Osteoblast (primary cell): ENCODE data around the gene HIRA. TPM values are rescaled to one million over a fixed set of nuclear protein-coding genes. Genes with fewer than 3 reads are reported as not detected.

Experiments used
- DNase-seq: peaks from one replicate; pipeline ENCODE4 v3.0.0; 2011; ENCODE audit warnings: low spot score, mixed read lengths; ENCODE audit not compliant: insufficient read length; ENCODE audit errors: missing footprints
- H2AFZ ChIP-seq: 2 replicates; pipeline ENCODE4 v1.6.0; 2011; ENCODE audit warnings: mild to moderate bottlenecking, low read length
- H3K27ac ChIP-seq: 2 replicates; pipeline ENCODE4 v1.5.1; 2011; ENCODE audit warnings: mild to moderate bottlenecking, low read depth, low read length, moderate library complexity
- H3K27me3 ChIP-seq: 2 replicates; pipeline ENCODE4 v1.6.0; 2012; ENCODE audit warnings: mild to moderate bottlenecking, control low read depth, inconsistent platforms, low read length, moderate library complexity; ENCODE audit not compliant: insufficient read depth
- H3K36me3 ChIP-seq: 2 replicates; pipeline ENCODE4 v1.5.1; 2011; ENCODE audit warnings: mild to moderate bottlenecking, low read length, control low read depth, moderate library complexity; ENCODE audit not compliant: insufficient read depth
- H3K4me1 ChIP-seq: 2 replicates; pipeline ENCODE4 v1.5.1; 2011; ENCODE audit warnings: mild to moderate bottlenecking, low read length, control low read depth, moderate library complexity; ENCODE audit not compliant: insufficient read depth
- H3K4me2 ChIP-seq: 2 replicates; pipeline ENCODE4 v1.6.0; 2011; ENCODE audit warnings: mild to moderate bottlenecking, low read length; ENCODE audit not compliant: insufficient read depth
- H3K4me3 ChIP-seq: fragments of 200-600 bp; sonication (generic); 3 replicates; pipeline ENCODE4 v1.5.1; 2012; ENCODE audit warnings: mild to moderate bottlenecking, low read length, inconsistent platforms; ENCODE audit not compliant: insufficient read depth
- H3K79me2 ChIP-seq: 2 replicates; pipeline ENCODE4 v1.6.0; 2012; ENCODE audit warnings: mild to moderate bottlenecking, low read length, control low read depth, inconsistent platforms; ENCODE audit not compliant: insufficient read depth
- H3K9me3 ChIP-seq: 2 replicates; pipeline ENCODE4 v1.5.1; 2011; ENCODE audit warnings: low read depth, low read length, control low read depth
- H4K20me1 ChIP-seq: 2 replicates; pipeline ENCODE4 v1.6.0; 2012; ENCODE audit warnings: mild to moderate bottlenecking, low read length, control low read depth; ENCODE audit not compliant: insufficient read depth
- total RNA-seq: library from RNA; depleted of rRNA; stranded (reverse); fragments of >200 nt; gene quantifications from 2 replicates; pipeline ENCODE4 v1.2.3, GENCODE V29; 2012
- TF ChIP-seq, protein P1 (sequence below): IDR thresholded peaks from 2 replicates; pipeline ENCODE4 v1.5.1; 2011; ENCODE audit warnings: mild to moderate bottlenecking, low read depth, low read length, moderate library complexity; ENCODE audit errors: extremely low read depth

HIRA gene
- total RNA-seq, 1 donor, result 22.1 TPM

DNA sequence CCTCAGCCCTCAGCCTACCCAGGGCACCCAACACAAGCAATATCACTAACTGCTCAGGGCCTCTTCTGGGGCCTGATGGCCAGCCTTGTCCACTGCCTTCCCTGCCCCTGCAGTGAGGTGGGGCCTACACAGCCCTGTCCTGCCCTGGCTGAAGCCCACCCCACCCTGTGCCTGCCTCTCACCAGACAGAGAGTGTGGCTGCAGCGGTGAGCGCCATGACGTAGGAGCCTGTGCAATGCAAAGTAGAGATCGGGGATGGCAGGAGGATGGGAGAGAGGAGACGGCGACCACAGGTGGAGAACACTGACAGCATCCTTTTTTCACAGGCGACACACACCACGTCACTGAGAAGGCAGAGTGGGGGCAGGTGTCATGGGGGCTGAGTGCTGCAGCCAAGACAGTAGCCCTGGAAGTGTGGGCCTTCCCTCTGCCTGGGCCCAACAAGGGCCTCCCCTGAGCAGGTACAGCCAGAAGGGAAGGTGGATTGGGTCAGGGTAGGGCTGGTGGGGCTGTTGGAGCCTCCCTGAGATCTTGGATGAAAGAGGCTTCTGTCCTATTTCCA lies 74.7 kb downstream of the HIRA start:
- Histone ChIP-seq H2AFZ (no peak overlapping the region), H3K27ac (no peak overlapping the region), H3K79me2 (no peaks in the 10 kb centered on the region), H3K4me3 (no peak overlapping the region), H3K9me3 (no peaks in the 10 kb centered on the region), H3K27me3 (no peaks in the 10 kb centered on the region), H4K20me1 (no peaks in the 10 kb centered on the region), H3K36me3 (peaks cover 85% of the 10 kb centered on the region), H3K4me1 (no peaks in the 10 kb centered on the region), H3K4me2 (no peak overlapping the region)
- TF ChIP-seq, protein P1, sequence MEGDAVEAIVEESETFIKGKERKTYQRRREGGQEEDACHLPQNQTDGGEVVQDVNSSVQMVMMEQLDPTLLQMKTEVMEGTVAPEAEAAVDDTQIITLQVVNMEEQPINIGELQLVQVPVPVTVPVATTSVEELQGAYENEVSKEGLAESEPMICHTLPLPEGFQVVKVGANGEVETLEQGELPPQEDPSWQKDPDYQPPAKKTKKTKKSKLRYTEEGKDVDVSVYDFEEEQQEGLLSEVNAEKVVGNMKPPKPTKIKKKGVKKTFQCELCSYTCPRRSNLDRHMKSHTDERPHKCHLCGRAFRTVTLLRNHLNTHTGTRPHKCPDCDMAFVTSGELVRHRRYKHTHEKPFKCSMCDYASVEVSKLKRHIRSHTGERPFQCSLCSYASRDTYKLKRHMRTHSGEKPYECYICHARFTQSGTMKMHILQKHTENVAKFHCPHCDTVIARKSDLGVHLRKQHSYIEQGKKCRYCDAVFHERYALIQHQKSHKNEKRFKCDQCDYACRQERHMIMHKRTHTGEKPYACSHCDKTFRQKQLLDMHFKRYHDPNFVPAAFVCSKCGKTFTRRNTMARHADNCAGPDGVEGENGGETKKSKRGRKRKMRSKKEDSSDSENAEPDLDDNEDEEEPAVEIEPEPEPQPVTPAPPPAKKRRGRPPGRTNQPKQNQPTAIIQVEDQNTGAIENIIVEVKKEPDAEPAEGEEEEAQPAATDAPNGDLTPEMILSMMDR, result no peak
- DNase-seq, result no peak

DNA sequence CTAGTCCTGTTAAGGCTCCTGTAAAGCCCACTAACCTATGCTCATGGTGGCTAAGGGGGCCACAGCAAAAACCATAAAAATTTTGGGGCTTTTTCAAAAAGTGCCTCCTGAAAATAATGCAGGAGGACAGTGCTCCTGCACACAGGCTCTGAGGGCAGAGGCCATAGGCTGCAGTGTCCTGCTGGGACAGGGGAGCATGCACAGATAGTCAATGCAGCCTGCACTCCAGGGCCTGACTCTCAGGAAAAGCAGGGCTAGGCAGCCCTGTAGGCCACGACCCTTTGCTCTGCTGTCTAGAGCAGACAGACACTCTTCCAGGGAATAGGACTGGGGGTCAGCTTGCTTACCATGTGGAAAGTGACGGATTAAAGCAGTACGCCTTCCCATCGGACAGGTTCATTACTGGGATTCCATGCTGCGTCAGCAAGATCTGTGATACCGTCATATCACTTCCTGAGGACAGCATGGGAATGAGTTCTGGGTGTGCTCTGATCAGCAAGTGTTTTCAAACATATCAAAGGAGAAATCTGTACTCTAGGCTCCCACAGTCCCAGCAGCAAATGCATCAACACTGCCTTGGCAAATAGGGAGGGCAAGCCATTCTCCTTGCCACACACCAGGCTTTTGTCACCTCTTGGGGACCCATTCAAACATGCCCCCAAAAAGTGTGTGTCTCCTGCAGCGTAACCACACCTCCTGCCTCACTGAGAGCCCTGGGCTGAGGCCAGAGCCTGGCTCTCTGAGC lies 75.9 kb downstream of the HIRA start:
- no peak for DNase-seq
- Histone ChIP-seq H3K4me3 (no peak overlapping the region), H3K27ac (no peak overlapping the region), H3K4me1 (no peaks in the 10 kb centered on the region), H2AFZ (no peak overlapping the region), H3K4me2 (no peak overlapping the region), H3K36me3 (peaks cover 85% of the 10 kb centered on the region), H3K79me2 (no peaks in the 10 kb centered on the region), H3K27me3 (no peaks in the 10 kb centered on the region), H4K20me1 (no peaks in the 10 kb centered on the region), H3K9me3 (no peaks in the 10 kb centered on the region)
- TF ChIP-seq, protein P1, result no peak

DNA sequence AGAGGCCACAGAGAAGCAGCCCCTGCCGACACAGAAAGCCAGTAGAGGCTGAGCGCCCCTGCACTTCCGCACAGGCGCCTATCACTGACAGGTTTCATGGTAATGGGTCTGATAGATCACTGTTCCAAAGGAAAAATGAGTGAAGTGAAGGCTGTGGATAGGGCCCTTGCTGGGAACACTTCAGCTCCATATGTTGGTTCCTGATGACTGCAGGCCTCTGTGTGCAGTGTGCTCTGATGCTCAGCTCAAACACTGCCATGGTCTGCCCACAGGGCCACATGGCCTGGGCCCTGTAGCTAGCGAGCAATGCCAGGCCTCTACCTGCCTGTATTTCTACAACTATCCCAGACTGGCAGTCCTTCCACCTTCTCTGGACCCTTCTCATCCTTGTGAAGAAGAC lies 77.3 kb downstream of the HIRA start:
- TF ChIP-seq, protein P1, result no peak
- peaks cover 86% of the 10 kb centered on the region for H3K36me3 ChIP-seq

DNA sequence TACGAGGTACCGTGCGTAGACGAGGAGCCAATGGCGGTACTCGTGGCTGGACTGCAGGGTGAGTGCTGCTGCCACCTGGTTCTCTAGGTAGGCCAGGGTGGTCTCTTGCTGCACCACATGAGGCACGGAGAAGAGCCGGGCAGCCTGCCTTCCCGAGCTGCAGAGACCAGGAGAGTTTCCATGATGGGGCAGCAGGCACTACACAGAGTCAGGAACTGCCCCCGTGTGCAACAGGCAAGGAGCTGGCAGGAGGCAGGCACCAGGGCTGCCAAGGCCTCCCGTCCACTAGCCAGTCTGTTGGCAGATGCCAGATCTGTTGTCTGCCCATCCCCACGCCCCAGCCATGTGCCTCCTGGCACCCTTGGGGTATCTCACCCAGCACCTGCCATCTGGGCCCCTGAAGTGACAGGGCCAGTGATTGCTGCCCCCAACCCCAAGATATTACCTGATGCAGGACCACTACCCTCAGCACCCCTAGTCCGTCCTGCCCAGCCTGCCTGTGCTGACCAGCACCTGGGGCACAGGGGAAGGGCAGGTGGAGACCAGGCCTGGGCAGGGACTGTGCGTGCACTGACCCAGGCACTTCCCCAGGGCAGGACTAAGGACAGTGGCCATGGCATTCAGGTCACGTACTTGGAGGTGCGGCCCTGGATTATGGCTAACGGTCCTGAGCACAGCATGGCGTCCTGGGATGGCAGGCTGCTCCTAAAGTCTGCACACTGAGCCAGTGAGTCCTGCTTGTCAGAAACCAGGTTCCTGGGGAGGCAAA lies 78.0 kb downstream of the HIRA start:
- Histone ChIP-seq H3K4me3 (no peak overlapping the region), H3K27me3 (no peaks in the 10 kb centered on the region), H3K36me3 (peaks cover 81% of the 10 kb centered on the region), H3K9me3 (no peaks in the 10 kb centered on the region), H3K79me2 (no peaks in the 10 kb centered on the region), H3K27ac (no peak overlapping the region), H3K4me1 (no peaks in the 10 kb centered on the region), H4K20me1 (no peaks in the 10 kb centered on the region), H3K4me2 (no peak overlapping the region), H2AFZ (no peak overlapping the region)
- DNase-seq, result no peak
- TF ChIP-seq, protein P1, result no peak

More for the DNA sequence above, 77.3 kb downstream of the HIRA start:
- H3K9me3 ChIP-seq, result no peaks in the 10 kb centered on the region
- no peaks in the 10 kb centered on the region for H4K20me1 ChIP-seq
- H3K27ac ChIP-seq, result no peak overlapping the region
- H3K27me3 ChIP-seq, result no peaks in the 10 kb centered on the region
- DNase-seq, result no peak
- H3K4me3 ChIP-seq, result no peak overlapping the region
- no peak overlapping the region for H3K4me2 ChIP-seq
- no peak overlapping the region for H2AFZ ChIP-seq
- H3K4me1 ChIP-seq, result no peaks in the 10 kb centered on the region
- no peaks in the 10 kb centered on the region for H3K79me2 ChIP-seq
